NT2/D1 (cell line): ENCODE results near the gene CARD9.

Experiments
- DNase-seq: peaks from one replicate; pipeline ENCODE4 v3.0.0-alpha.2; 2011; ENCODE audit warnings: low read depth, low spot score
- H3K27me3 ChIP-seq: 2 replicates; pipeline ENCODE4 v1.6.0; 2011; ENCODE audit warnings: mild to moderate bottlenecking; ENCODE audit not compliant: insufficient read length, insufficient read depth
- H3K36me3 ChIP-seq: 2 replicates; pipeline ENCODE4 v1.6.1; 2011; ENCODE audit warnings: mild to moderate bottlenecking, low read length, mixed read lengths; ENCODE audit not compliant: insufficient read depth, insufficient read length
- H3K4me1 ChIP-seq: 2 replicates; pipeline ENCODE4 v1.5.1; 2011; ENCODE audit not compliant: insufficient read depth, insufficient read length
- H3K4me3 ChIP-seq: 2 replicates; pipeline ENCODE4 v1.5.1; 2011; ENCODE audit warnings: low read depth; ENCODE audit not compliant: insufficient read length
- H3K9ac ChIP-seq: 2 replicates; pipeline ENCODE4 v1.6.0; 2011; ENCODE audit warnings: low read depth; ENCODE audit not compliant: insufficient read length
- H3K9me3 ChIP-seq: 2 replicates; pipeline ENCODE4 v1.5.1; 2011; ENCODE audit warnings: mild to moderate bottlenecking, low read length; ENCODE audit not compliant: insufficient read depth
- SUZ12 ChIP-seq: IDR thresholded peaks from 2 replicates; pipeline ENCODE4 v1.6.1; 2011; ENCODE audit not compliant: insufficient read length, insufficient read depth; ENCODE audit errors: extremely low read depth
- YY1 ChIP-seq: IDR thresholded peaks from 2 replicates; pipeline ENCODE4 v1.6.1; 2011; ENCODE audit not compliant: insufficient read length, insufficient read depth
- ZNF274 ChIP-seq: IDR thresholded peaks from 2 replicates; pipeline ENCODE4 v1.6.1; 2011; ENCODE audit warnings: mild to moderate bottlenecking, low read depth, low read length

CARD9 gene

DNA sequence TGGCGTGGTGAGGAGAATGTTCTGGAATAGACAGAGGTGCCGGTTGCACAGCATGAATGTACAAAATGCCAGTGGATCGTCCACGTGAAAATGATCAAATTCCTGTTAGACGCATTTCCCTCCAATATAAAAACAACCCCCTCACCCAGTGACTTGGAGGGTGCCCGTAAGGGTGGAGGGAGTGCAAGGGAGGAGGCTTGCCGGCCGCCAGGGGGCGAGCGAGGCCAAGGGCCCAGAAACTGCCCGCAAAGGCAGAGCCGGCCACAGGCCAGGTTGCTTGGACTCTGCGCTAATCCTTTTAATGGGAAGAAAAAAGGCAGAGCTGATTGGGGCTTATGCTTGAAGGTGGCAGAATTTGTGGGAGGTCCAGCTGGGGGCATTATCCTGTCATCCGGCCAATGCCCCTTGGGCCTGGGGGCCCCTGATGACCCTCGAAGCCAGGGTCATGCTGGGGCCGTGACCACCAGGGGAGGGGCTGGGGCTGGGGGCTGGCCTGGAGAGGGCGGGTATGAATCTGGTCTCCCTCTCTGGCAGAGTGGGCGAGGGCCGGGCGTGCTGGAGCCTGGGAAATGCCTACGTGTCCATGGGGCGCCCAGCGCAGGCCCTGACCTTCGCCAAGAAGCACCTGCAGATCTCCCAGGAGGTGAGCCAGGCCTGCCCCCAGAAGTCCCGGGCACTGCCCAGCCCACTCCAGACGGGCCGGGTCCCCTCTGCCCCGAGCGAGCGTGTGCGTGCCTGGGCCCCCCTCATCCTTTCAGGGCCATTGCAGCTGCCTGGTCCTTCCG, 34.1 kb downstream of the CARD9 start:
- peak; percentile 71 for DNase-seq
- TF ChIP-seq YY1: no peak
- no peak for TF ChIP-seq SUZ12
- TF ChIP-seq ZNF274: no peak
- Histone ChIP-seq H3K4me3 (no peak overlapping the region), H3K9ac (peak overlapping the region; percentile 56), H3K36me3 (peaks cover 72% of the 10 kb centered on the region), H3K4me1 (peaks cover 34% of the 10 kb centered on the region), H3K9me3 (no peaks in the 10 kb centered on the region), H3K27me3 (no peaks in the 10 kb centered on the region)

DNA sequence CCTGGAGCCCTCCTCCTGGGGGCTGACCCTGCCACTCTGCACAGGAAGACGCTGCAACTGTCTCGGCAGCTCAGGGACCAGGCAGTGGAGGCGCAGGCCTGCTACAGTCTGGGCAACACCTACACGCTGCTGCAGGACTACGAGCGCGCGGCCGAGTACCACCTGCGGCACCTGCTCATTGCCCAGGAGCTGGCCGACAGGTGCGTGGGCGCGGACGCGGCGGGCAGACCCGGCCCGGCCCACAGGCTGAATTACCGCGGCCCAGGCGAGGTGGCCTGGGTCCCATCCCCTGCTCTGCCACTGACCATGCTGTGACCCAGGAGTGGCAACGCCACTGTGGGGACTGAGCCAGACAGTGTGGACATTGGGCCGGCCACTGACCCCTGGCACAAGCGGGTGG, 35.0 kb downstream of the CARD9 start:
- no peaks in the 10 kb centered on the region for H3K9me3 ChIP-seq
- TF ChIP-seq ZNF274: no peak
- TF ChIP-seq YY1: no peak
- TF ChIP-seq SUZ12: no peak
- H3K4me1 ChIP-seq: peaks cover 31% of the 10 kb centered on the region
- H3K4me3 ChIP-seq: no peak overlapping the region
- H3K27me3 ChIP-seq: no peaks in the 10 kb centered on the region
- peaks cover 74% of the 10 kb centered on the region for H3K36me3 ChIP-seq
- no peak for DNase-seq
- peak overlapping the region; percentile 56 for H3K9ac ChIP-seq

DNA sequence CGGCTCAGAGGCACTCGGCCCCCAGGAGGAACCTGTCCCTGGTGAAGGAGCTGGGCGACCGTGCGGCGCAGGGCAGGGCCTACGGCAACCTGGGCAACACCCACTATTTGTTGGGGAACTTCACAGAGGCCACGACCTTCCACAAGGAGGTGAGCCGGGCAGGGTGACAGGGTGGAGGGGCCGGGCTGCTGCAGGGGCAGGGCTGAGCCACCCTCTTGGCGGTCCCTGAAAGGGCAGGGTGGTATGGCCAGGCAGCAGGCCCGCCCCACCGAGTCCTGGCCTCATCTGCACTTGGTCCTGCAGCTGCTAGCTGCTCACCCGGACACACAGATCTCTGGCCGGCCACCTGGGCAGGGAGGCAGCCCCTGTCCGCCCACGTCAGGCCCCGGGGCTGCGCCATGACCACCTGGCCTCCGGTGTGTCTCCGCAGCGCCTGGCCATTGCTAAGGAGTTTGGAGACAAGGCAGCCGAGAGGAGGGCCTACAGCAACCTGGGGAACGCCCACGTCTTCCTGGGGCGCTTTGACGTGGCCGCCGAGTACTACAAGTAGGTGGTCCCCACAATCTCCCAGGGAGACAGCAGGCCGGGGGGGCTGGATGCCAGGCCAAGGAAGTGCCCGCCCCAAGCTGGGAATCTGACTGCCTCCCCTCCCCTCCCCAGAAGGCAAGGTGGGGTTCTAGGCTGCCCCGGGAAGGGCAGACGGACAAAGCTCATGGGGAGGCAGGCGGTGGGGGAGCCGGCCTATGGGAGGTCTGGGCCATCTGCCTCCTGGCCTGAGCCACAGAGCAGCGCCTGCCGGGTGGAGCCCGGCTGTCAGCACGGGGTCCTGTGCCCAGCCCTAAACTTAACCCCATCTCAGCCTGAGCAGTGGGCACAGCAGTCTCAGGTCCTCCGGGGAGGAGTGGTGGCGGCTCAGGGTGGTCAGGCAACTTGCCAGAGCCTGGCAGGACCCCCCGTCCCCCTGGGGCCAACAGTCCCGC, 35.8 kb downstream of the CARD9 start:
- Histone ChIP-seq H3K27me3 (no peaks in the 10 kb centered on the region), H3K36me3 (peaks cover 70% of the 10 kb centered on the region), H3K4me3 (no peak overlapping the region), H3K4me1 (peaks cover 30% of the 10 kb centered on the region), H3K9ac (peak overlapping the region; percentile 21), H3K9me3 (no peaks in the 10 kb centered on the region)
- no peak for DNase-seq
- TF ChIP-seq SUZ12: no peak
- TF ChIP-seq ZNF274: no peak
- TF ChIP-seq YY1: no peak

DNA sequence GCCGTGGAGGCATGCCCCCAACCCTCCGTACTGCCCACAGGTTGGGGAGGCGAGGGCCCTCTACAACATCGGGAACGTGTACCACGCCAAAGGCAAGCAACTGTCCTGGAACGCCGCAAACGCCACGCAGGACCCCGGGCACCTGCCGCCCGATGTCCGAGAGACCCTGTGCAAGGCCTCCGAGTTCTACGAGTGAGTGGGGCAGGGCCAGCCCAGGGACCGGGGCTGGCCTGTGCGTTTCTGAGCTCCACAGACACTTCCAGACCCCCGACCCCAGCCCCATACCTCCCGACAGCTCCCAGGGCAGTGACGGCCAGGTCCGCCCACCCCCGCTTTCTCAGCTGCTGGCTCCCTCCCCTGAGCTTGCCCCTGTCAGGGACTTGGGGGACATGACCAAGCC, 36.6 kb downstream of the CARD9 start:
- Histone ChIP-seq H3K9me3 (no peaks in the 10 kb centered on the region), H3K4me1 (peaks cover 26% of the 10 kb centered on the region), H3K36me3 (peaks cover 74% of the 10 kb centered on the region), H3K4me3 (no peak overlapping the region), H3K27me3 (no peaks in the 10 kb centered on the region), H3K9ac (no peak overlapping the region)
- no peak for DNase-seq
- TF ChIP-seq SUZ12: no peak

DNA sequence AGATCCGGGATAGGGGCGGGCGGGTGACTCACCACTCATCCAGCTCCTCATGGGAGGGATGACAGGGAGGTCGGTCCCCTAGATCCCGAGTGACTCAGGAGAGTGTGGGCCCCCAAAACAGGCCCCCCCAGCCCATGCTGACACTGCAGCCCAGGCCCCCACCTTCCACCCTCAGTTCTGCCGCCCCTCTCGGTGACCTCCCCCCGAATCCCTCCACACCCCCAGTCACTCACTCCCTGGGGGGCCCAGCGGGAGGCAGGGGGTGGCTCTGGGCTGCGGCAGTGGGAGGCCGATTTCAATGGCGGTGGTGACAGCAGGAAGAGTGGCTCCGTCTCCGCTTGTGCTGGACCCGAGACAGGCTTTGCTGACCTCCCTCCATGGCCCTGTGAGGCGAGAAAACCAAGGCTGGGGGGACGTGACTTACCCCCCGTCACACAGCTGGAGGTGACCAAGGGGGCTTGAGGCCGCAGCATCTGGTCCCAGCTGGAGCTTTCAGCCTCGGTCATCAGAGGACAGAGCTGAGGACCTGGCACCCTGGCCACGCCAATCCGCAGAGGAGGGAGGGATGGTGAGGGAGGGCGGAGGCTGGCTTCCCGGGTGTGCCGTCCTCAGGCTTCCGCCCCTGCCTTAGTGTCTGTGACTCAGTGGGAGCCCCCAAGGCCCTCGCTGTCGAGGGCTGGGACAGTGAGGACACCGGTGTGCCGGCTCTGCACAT, 37.2 kb downstream of the CARD9 start:
- DNase-seq: no peak

DNA sequence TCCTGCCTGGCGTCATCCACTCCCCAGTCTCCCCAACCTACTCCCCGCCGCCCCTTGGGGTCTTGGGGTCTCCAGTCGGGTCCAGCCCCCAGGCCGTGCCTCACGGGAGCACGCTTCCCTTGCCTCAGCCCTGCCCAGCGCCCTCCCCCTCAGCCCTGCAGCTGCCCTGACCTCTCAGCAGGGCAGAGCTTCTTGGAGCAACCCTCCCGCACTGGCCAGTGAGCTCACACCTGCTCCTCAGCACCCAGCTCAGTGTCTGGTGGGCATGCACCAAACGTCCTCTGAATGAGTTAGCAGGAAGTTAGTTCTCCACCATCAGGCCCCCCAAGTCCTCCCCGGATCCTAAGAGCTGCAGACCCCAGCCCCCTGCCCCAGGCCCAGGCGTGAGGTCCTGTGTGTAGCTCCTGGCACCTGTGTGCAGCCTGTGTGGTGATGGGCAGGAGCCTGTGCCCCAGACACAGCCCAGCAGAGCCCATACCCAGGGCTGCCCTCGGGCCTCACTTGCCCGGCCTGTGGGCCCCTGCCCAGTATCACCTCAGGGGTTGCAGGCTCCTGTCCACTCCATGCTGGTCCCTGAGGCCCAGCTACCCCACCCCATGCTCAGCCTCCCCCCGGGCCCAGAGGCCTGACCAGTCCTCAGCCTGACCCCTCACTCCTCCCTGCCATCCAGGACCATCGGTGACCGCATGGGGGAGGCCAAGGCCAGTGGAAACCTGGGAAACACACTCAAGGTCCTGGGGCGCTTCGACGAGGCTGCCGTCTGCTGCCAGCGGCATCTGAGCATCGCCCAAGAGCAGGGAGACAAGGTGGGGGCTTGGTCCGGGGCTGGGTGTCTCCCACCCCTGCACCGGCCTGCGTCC, 37.9 kb downstream of the CARD9 start:
- peaks cover 61% of the 10 kb centered on the region for H3K36me3 ChIP-seq
- peaks cover 24% of the 10 kb centered on the region for H3K4me1 ChIP-seq
- no peak overlapping the region for H3K9ac ChIP-seq
- TF ChIP-seq YY1 (no peak), SUZ12 (no peak), ZNF274 (no peak)
- H3K4me3 ChIP-seq: no peak overlapping the region
- DNase-seq: no peak
- H3K27me3 ChIP-seq: no peaks in the 10 kb centered on the region
- no peaks in the 10 kb centered on the region for H3K9me3 ChIP-seq

More for the DNA sequence above, 37.2 kb downstream of the CARD9 start:
- Histone ChIP-seq H3K27me3 (no peaks in the 10 kb centered on the region), H3K4me1 (peaks cover 26% of the 10 kb centered on the region), H3K9ac (no peak overlapping the region), H3K9me3 (no peaks in the 10 kb centered on the region), H3K36me3 (peaks cover 69% of the 10 kb centered on the region), H3K4me3 (no peak overlapping the region)
- TF ChIP-seq YY1: no peak
- no peak for TF ChIP-seq SUZ12
